Measurements from ENCODE around the gene SP100. TPM values are rescaled to one million over a fixed set of nuclear protein-coding genes. Genes with fewer than 3 reads are reported as not detected.

SP100 gene
- total and polyA plus RNA-seq, 2 of the 8 experiments (the other 6 are each of a cell fraction or from before 2014, with no cell fraction given), result 0.06 to 1.1 TPM

DNA sequence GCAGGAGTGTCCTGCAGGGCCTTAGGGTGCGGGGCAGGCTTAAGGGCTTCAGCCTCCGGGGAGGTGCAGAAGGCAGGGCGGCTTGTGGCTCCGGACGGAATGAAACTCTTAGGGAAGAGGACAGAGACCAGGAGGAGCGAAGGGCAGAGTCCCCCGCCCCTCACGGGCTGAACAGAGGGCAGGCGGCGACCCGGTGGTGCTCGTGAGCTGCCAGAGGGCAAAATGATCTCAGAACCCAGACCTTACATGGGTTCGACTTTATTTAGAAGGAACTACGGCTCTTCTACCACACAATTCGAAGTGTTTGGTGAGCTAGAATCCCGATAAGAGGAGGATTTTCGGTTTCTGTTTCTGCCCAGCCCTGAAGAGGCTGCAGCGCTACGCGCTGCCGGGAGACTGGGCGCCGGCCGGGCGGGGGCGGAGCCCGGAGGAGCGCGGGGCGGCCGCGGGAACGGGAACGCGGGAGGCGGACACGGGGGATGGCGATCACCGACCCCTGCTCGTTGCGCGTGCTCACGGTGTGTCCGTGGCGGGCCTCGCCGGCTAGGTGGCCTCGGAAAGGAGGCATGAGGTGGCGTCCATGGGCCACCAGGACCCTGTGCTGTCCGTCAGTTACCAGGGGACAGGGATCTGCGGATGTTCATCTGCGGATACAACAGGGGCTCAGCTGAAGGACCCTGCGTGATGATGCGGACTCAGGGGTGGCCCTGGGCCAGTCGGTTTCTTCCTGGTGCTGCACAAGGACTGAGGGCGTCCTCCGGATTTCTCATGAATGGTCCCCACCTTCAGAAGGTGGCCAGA is 4.2 kb upstream of the SP100 start (continued):
- TF ChIP-seq, protein P1, sequence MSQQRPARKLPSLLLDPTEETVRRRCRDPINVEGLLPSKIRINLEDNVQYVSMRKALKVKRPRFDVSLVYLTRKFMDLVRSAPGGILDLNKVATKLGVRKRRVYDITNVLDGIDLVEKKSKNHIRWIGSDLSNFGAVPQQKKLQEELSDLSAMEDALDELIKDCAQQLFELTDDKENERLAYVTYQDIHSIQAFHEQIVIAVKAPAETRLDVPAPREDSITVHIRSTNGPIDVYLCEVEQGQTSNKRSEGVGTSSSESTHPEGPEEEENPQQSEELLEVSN (IDR thresholded peaks at IDR 0.05), result peak; percentile 87
- TF ChIP-seq CTBP2 (IDR thresholded peaks at IDR 0.05; ENCODE audit: borderline replicate concordance, insufficient read depth, insufficient read length, low read length) (no peak), JUN (IDR thresholded peaks at IDR 0.05; ENCODE audit: low read depth, low read length) (no peak), PHF8 (conservative IDR thresholded peaks at IDR 0.05; ENCODE audit: low read depth, low read length) (0 out of 2 replicates have a peak, but pooled peaks have one; percentile 28), SP1 (IDR thresholded peaks at IDR 0.05; ENCODE audit: low read depth, low read length) (no peak), ASH2L (IDR thresholded peaks at IDR 0.05; ENCODE audit: low read length) (peak; percentile 75), MAFK (IDR thresholded peaks at IDR 0.05; ENCODE audit: low read depth, low read length) (no peak), CHD1 (IDR thresholded peaks at IDR 0.05; ENCODE audit: low read depth, low read length) (no peak), YY1 (IDR thresholded peaks at IDR 0.05; ENCODE audit: low read depth, low read length) (no peak), SIX5 (IDR thresholded peaks at IDR 0.05; ENCODE audit: low read depth, low read length) (no peak), SUZ12 (IDR thresholded peaks at IDR 0.05; ENCODE audit: low read length) (peak; percentile 36; the same call in 1 of the 2 replicates), KDM1A (IDR thresholded peaks at IDR 0.05; ENCODE audit: borderline replicate concordance, low read length) (no peak), RAD21 (IDR thresholded peaks at IDR 0.05 in 1 of 2, conservative IDR thresholded peaks at IDR 0.05 in 1 of 2; ENCODE audit: low read depth in 2 of 2, low read length in 2 of 2) (no peak), POU5F1 (IDR thresholded peaks at IDR 0.05; ENCODE audit: low read depth, low read length) (no peak), TCF12 (IDR thresholded peaks at IDR 0.05; ENCODE audit: low read depth, low read length) (no peak), BACH1 (IDR thresholded peaks at IDR 0.05; ENCODE audit: low read length) (no peak), KDM4A (IDR thresholded peaks at IDR 0.05; ENCODE audit: low read depth, low read length, severe bottlenecking) (peak; percentile 99), SP2 (IDR thresholded peaks at IDR 0.05; ENCODE audit: low read length) (no peak), POLR2AphosphoS5 (IDR thresholded peaks at IDR 0.05; ENCODE audit: low read depth, low read length) (no peak), BRCA1 (IDR thresholded peaks at IDR 0.05; ENCODE audit: low read depth, low read length) (no peak)
- TF ChIP-seq, protein P2, sequence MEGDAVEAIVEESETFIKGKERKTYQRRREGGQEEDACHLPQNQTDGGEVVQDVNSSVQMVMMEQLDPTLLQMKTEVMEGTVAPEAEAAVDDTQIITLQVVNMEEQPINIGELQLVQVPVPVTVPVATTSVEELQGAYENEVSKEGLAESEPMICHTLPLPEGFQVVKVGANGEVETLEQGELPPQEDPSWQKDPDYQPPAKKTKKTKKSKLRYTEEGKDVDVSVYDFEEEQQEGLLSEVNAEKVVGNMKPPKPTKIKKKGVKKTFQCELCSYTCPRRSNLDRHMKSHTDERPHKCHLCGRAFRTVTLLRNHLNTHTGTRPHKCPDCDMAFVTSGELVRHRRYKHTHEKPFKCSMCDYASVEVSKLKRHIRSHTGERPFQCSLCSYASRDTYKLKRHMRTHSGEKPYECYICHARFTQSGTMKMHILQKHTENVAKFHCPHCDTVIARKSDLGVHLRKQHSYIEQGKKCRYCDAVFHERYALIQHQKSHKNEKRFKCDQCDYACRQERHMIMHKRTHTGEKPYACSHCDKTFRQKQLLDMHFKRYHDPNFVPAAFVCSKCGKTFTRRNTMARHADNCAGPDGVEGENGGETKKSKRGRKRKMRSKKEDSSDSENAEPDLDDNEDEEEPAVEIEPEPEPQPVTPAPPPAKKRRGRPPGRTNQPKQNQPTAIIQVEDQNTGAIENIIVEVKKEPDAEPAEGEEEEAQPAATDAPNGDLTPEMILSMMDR (IDR thresholded peaks at IDR 0.05; ENCODE audit: control extremely low read depth in 1 of 3, insufficient read depth in 1 of 3, low read depth in 1 of 3, low read length in 3 of 3), result no peak
- TF ChIP-seq, protein P3, sequence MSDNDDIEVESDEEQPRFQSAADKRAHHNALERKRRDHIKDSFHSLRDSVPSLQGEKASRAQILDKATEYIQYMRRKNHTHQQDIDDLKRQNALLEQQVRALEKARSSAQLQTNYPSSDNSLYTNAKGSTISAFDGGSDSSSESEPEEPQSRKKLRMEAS (IDR thresholded peaks at IDR 0.05), result peak; percentile 77
